MM.1S (cell line): ENCODE measurements around the gene CRTAP.

Experiments
- EZH2 ChIP-seq: fragments of 300-600 bp; sonication (generic); optimal IDR thresholded peaks from 2 replicates; pipeline ENCODE3; 2017; ENCODE audit warnings: low read depth, mild to moderate bottlenecking, antibody characterized with exemption, low read length, mixed read lengths
- TF ChIP-seq, protein P1 (sequence below): fragments of 300-600 bp; sonication (generic); IDR thresholded peaks from 2 replicates; pipeline ENCODE4 v1.5.1; 2016; ENCODE audit warnings: antibody characterized with exemption, low read length, mixed read lengths

DNA sequence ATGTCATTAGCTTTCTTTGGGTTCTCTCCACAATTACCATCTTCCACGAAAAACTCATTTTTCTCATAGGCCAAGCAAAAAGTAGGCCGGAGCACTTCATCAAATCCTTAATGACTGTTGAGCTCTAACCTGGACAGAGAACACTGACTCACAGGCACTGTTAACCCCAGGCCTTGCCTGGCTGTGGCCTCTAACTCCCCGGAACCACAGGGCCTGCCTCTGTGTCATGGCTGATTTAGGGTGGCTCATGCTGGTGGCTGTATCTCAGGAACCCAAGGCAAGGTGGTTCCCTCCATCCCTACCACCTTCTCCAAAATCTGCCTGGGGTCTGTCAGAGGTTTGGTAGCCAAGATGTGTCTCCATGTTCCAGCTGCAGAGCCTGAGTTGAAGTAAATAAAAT is 3.6 kb downstream of the CRTAP start:
- TF ChIP-seq, protein P1, sequence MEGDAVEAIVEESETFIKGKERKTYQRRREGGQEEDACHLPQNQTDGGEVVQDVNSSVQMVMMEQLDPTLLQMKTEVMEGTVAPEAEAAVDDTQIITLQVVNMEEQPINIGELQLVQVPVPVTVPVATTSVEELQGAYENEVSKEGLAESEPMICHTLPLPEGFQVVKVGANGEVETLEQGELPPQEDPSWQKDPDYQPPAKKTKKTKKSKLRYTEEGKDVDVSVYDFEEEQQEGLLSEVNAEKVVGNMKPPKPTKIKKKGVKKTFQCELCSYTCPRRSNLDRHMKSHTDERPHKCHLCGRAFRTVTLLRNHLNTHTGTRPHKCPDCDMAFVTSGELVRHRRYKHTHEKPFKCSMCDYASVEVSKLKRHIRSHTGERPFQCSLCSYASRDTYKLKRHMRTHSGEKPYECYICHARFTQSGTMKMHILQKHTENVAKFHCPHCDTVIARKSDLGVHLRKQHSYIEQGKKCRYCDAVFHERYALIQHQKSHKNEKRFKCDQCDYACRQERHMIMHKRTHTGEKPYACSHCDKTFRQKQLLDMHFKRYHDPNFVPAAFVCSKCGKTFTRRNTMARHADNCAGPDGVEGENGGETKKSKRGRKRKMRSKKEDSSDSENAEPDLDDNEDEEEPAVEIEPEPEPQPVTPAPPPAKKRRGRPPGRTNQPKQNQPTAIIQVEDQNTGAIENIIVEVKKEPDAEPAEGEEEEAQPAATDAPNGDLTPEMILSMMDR: no peak
- no peak for TF ChIP-seq EZH2
